GM19239 (cell line): ENCODE measurements around the gene SOX5.
A peak's percentile ranks its signal among the peaks of the same experiment; 100 is the strongest.

Experiments used
- DNase-seq: peaks from one replicate; pipeline ENCODE4 v3.0.0; 2011; ENCODE audit warnings: low spot score; ENCODE audit not compliant: insufficient read length
- FAIRE-seq: peaks from 2 replicates; lab custom pipeline; 2011; peaks lifted over from hg19 to GRCh38; lab: Jason Lieb, UNC

Gene SOX5

DNA sequence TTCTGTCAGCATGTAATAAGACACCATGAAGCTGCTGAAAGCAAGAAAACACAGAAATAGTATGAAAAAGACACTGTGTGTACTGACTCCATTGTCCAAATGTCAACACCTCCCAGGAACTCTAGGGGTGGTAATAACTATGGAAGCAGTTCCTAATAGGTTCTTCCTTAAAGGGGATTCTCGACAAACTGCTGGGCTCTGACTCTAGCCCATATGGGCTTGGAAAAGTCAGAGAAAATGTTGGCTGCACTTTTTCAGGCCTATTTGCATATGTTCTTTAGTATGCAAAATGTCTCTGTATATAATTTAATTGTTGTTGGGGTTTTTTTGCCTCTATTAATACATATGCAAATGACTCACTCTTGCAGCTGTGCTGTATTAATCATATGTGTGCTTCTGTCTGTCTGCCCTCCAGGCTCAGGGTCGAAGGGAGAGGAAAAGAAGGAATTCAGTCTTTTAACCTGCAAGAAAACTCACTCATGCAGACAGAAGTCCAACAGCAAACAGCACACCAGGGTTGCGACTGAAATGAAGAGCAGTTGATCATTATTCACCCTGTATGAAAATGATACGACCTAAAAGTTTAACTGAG, 317.6 kb downstream of the SOX5 start:
- DNase-seq: no peak
- FAIRE-seq: no peak

DNA sequence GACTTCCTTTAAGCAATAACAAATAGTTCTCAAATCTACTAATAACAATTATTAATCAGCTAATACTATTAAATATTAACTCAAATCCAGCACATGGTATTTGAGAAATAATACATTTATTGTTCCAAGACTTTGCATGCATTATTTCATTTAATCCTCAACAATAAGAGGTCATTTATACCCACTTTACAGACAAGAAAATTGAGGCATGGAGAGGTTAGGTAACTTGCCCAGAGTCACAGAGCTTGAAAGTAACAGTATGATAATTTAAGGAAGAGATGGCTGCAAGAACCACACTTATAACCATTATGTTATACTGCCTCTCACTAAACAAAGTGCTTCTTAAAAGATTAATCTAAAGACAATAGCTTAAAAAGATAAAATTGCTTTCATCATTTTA, 318.9 kb downstream of the SOX5 start:
- DNase-seq: no peak
- FAIRE-seq: no peak

DNA sequence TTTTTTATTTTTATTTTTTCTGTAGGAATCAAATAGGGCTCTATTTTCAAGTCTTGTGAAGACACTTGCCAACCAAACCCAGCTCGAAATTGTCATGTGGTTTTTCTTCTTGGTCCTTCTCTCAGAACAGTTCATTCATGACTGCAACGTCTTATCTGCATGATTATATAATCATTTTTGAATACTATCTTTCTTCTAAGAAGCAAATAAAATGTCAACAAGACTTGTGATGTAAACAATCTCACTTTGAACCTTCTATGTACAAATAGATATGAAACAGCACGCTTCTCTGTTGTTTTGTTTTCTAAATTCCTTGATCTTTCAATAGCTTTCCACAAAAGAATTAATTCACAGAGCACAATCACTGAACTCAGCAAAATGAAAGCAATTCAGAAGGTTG, 320.7 kb downstream of the SOX5 start:
- FAIRE-seq (no peak), DNase-seq (no peak)

DNA sequence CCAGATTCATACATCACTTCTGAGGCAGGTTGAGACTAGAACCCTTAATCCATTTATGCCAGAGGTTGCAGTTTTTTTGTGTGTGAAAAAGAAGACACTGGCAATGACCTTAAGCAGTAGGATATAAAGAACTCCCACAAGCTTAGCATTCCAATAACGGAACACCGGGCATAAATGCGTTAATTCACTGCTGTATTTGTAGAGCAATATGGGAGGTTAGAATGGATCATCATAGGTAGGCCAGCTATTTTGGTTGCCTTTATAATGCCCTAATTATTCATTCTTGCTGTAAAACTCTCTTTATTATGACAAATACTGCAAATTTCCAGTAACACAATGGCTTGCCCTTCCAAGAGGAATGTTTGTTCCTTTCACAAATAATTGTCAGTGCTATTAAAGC, 322.7 kb downstream of the SOX5 start:
- no peak for DNase-seq
- no peak for FAIRE-seq

DNA sequence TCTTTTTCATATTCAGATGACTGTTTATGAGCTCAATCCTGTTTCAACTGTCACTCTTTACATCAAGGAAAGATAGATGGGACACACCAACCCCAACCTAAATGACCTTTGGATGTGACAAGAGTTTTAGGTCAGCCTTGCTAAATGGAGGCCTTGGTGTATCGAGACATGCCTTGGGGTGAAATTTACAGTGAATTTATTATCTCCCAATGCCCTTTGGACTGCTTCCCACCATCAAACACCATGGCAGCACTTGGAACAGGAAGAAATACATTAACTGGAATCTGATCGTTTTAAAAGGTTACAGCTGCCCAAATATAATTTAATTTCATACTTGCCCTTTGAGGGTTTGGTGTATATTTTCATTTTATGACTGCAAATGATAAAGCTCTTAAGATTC, 327.6 kb downstream of the SOX5 start:
- no peak for FAIRE-seq
- DNase-seq: no peak

DNA sequence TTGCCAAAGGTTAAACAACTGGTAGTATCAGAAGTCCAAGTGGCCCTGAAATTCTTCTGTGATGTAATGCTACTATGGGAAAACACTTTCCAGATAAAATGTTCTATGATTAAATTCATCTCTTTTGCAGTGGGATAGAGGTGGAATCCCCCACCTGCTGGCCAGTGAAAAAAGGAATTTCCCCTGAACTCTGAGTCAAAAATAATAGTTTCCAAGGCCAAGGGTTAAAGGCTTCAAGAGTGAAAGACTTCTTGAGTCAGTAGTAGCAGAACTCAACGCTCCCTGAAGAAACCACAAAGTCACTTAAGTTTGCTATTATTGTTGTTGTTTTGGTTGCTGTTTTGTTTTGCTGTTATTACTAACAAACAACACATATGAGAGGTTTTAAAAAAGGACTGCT, 330.8 kb downstream of the SOX5 start:
- DNase-seq (no peak), FAIRE-seq (no peak)

DNA sequence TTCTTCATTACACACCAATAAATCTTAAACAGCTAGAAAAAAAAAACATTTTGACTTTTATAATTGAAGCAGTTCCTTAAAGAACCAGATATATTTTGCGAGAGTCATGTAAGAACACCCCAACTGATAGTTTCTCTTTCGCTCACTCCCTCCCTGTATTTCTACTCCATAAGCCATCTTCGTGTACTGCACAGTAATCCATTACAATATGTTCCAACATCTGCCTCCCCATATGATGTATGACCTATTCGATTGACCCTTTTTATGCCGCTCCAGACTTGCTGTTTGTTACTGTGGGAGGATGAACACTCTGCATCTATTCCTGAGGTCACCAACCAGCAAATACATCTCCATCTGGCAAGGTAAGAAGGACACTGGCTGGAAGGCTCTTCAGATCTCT, 331.7 kb downstream of the SOX5 start:
- FAIRE-seq (no peak), DNase-seq (no peak)

DNA sequence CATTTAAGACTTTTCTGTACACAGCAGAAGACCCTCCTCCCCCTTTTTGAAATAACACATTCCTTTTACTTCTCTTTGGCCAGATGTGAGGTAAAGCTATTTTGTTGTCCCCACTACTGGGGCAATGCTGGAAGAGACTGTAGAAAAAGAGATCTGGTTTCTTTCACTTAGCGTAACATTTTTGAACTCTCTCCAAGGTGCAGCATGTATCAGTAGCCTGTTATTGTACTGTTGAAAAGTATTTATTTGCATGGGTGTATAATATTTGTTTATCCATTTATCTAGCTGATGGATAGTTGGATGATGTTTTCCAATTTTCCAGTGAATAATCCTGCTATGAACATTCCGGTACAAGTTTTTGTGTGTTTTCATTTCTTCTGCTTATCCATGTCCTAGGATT, 335.2 kb downstream of the SOX5 start:
- DNase-seq (no peak), FAIRE-seq (no peak)

DNA sequence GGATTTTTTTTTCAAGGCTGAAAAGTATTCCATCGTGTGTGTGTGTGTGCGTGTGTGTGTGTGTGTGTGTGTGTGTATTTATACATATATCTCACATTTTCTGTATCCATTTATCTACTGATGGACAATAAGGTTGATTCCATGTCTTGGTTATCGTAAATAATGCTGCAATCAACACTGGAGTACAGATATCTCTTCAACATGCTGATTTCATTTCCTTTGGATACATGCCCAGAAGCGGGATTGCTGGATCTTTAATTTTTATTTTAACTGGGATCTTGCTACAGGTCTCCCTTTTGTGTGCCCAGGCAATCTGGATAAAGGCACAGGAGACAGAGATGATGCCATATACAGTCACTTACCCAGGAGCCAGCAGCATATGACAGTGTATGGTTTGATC, 338.1 kb downstream of the SOX5 start:
- FAIRE-seq (no peak), DNase-seq (no peak)

DNA sequence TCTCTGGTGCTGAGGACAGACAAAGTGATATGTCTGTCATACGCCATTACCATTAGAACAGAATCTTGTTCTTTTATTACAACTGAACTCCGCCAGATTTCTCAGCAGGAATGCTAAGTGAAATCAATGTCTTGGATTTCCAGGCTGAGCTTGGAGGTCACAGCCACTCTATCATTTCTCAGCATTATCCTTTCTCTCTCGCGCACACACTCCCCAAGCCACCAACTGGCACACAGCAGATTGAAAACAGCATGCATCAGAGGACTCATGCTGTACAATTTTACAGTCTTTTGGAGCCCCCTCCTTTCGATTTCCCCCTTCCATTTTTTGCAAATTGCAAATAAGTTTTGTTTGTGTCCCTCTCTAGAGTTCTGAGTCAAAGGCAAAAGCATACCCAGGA, 348.6 kb downstream of the SOX5 start:
- DNase-seq: no peak
- FAIRE-seq: no peak

DNA sequence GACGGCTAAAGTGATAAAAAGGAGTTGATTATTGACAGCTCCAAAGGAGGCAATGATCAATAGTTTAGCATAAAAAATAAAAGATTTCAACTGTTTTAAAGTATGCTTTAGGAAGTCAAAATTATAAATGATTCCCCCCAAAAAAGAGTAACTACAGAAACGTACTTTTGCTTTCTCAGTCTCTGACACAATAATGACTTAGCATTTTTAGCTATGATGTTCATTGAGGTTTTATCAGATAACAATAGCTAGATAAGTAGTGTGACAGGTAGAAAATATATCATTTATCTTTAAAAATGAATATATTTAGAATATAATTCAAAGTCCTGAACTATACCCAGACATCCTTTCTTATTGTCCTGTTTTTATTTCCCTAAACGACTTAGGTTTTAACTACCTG, 352.9 kb downstream of the SOX5 start:
- DNase-seq (no peak), FAIRE-seq (no peak)

DNA sequence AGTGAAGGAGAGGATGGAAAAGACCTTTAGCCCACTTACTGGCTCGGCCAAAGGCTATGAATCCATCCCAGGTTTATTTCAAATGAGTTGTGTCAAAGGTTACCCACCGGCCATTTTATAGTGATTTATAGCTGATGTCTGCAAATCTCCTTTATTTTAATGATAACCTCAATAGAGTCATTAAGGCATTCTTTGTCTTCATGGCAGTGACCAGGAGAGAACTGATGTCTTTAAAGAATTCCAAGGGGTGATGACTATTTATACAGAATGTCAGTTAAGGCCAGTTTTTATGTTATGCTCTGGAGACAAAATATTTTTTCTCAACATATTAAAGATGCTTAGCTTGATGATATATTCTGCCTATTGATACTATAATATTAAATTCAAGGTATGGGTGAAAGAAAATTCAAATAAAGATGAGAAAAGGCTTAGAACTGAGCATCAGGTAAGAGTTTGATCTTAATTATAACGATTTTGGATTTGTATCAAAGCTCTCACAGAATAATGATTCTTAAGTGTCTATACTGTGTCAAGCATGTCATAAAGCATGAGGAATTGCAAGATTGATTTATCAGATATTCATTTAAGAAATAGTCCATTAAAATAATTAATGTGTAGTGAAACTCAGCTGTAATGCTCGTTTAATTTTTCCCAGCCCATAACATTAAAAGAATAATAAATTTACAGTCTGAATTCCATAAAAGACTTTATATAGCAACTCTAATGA, 361.5 kb downstream of the SOX5 start:
- no peak for DNase-seq
- FAIRE-seq: peak; percentile 4

DNA sequence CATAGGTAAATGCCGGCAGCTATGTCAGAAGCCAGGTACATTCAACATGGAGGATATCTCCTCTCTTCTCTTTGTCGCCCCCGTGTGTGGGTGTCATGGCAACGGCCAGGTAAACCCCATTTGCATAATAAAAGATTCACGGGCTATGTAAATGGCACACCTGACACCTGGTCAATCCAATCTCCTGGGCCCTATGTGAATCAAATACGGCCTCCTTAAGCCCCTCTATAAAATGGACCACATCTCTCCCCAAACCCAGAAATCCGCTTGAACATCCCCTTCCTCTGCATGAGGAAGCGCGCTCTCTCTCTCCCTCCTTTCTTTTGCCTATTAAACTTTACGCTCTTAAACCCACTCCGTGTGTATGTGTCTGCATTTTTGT, 363.7 kb downstream of the SOX5 start:
- FAIRE-seq: no peak

DNA sequence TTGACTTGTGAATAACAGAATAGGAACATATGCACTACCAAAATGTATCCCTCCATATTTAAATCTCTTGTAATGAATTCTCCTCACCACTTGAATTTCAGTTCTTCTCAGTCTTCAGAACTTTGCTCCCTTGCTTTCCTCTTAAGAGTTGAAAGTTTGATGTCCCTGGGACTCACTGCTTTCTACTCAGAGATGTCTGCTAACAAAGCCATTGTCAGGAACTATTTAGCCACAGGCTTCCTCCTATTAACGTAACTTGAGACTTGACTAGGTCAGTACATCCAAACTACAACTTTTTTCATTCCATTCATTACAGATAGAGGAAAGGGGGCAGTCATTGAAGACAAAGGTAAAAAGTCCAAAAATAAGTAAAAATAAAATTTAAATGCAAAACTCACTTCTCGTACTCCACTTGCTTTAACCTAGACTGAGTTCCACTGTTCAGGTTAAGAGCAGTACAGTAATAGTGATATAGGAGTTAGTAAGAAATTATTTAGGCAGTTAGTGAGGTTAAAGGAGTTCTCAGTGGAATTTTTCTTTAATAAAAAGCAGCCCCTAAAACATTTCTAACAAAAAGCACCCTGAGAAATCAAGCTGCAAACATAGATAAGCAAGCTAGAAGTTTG, 364.2 kb downstream of the SOX5 start:
- DNase-seq (no peak), FAIRE-seq (no peak)

More for the DNA sequence above, 363.7 kb downstream of the SOX5 start:
- DNase-seq: no peak

DNA sequence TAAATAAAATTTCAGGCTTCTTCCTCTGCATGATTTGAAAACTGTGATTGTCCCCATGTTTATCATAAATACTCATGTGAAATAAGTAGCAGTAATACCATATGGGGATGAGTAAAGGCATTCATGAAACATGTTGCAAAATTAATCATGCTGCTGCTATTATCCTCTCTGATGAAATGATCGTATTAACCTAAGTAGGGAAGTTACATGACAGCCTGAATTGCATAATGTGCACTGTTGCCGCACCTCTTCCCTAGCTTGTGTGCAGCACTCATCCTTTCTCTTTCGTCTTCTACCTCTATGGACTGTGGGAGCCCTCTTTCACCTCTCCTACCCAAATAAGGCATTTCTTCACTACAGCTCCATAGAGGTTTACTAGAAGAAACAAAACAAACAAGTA, 367.6 kb downstream of the SOX5 start:
- DNase-seq (no peak), FAIRE-seq (no peak)

DNA sequence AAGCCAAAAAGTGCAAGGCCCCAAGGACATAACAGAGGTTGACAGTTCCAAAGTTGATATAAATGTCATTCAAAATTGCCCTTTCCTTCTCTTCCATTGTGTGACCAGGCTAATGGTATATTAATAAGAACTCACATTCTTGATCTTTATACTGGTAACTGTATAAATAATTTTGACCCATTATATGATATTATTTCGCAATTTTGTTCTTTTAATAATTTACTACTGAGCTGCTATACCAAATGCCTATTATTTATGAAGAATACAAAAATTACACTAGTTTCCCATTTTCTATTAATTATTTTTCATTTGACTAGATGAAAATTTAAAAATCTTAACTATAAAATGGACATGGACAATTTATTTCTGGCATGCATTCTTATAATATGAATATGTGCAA, 370.2 kb downstream of the SOX5 start:
- FAIRE-seq (no peak), DNase-seq (no peak)

DNA sequence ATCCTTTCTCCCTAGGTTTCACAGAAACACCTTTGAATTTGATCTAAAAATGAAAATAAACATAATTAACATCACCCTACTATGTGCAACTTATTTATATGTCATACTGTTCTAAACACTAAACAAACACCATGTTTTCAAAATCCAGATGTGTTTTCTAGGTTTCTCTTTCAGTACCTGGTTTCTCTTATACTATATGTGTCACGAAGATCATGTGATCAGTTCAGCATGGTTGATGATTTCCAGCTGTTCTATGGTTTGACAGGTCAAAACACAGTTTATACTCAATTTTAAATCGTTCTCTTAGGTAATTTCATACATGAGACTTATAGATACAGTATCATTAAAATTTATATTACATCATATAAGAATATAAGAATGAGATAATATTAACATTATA, 373.1 kb downstream of the SOX5 start:
- no peak for FAIRE-seq
- no peak for DNase-seq

DNA sequence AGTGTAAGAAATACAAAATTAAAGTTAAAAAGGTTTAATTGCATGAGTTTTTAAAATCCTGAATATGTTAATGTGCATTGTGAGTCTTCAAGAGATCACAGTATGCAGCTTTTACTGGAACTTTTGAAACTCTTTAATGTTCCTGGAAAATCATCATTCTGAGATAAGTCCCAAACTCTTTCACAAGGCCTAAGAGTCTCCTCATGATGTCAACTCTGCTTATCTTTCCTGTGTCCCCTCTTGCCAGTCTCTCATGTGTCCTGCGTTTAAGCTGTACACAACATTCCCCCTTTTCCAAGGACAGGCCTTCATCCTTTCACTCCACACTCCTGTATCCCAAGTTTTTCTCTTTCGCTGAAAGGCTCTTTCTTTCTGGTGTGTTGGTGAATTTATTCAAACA, 380.1 kb downstream of the SOX5 start:
- FAIRE-seq: no peak
- no peak for DNase-seq

DNA sequence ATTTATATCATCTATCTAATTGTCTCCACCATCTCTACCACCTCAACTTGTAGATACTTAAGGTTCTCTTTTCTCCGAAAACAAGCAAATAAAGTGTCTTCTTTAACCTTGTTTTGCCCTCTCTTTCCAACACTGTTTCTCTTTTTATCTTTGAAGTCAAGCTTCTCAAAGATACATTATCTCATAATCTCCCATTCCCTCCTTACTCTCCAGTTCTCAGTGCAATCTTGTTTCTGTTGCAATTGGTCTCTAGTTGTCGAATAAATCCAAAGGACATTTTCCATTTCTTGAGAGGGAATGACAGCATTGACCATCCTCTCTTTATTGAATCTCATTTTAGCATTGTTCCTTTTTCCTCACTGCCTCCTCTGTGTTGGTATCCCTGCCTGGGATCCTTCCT, 383.3 kb downstream of the SOX5 start:
- FAIRE-seq (no peak), DNase-seq (no peak)

DNA sequence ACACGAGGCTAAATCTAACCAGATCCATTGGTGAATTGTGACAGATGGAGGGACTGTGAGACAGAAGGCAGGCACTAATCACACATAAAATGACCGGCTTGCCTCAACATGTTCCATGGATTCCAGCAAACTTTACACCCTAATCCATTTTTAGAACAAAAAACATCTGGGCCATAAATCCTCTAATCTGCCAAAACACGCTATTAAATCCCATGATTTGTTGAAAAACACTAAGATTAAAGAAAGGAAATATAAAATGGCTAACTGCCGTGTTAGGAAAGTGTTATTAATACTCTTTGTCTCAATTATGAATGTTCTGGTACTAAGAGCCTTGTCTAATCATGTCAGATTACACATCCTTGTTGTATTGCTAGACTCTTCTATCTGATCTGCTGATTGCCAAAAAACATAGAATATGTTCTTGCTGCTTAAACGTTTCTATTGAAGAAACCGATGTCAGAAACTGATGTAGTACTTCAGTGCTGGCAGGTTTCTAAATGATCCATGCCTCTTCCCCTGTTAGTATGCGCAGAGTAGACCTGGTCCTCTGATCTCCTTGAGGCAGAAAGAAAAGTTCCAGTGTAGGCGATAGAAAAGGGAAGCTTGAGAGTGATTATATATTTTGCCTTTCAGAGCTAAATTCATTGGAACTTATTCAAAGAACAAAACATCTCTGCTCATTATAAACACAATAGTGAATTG, 384.9 kb downstream of the SOX5 start:
- no peak for FAIRE-seq
- no peak for DNase-seq
